GDM1 (cell line): Measurements from ENCODE around the gene SNX9.

Experiments used
- DNase-seq: peaks from one replicate; lab custom pipeline; 2025; lab: John Stamatoyannopoulos, UW

SNX9 gene

DNA sequence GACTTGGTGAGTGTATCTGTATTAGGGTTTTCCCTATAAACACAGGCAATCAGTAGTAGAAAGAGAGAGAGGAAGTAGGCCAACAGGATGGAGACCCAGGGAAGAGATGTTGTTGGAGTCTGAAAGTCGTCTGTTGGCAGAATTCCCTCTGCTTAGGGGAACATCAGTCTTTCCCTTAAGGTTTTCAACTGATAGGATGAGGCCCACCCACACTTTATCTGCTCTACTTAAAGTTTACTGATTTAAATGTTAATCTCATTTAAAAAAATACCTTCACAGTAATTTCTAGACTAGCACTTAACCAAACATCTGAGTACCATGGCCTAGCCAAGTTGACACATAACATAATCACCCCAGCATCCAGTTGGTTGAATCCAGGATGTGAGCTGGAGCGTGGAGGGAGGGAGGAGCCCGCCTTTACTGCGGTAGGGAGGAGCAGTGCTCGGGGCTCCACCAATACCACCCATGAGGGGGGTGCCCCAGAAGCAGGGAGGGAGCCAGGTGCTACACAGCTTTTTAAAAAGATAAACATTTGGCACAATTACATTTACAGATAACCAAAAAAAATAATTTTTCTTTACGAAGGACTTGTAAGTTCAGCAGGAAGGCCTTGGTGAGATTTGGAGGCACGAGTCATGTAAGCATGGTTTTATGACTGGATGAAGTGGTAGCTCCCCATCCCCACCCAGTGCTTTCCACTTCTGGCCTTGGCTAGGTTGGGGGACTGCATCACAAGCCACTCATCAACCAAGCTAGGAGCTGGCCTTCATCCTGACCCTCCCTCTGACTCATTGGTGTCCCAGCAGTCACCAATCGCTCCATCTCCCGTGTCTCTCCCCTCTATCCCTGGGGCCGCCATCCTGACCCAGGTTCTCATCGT, 18.4 kb upstream of the SNX9 start:
- no peak for DNase-seq

GRCh38 chr6:157806131-157806855, 16.8 kb upstream of the SNX9 start:
- DNase-seq: no peak

- no peak for DNase-seq
Observed at GRCh38 chr6:157806856-157807215, 16.2 kb upstream of the SNX9 start.

DNA sequence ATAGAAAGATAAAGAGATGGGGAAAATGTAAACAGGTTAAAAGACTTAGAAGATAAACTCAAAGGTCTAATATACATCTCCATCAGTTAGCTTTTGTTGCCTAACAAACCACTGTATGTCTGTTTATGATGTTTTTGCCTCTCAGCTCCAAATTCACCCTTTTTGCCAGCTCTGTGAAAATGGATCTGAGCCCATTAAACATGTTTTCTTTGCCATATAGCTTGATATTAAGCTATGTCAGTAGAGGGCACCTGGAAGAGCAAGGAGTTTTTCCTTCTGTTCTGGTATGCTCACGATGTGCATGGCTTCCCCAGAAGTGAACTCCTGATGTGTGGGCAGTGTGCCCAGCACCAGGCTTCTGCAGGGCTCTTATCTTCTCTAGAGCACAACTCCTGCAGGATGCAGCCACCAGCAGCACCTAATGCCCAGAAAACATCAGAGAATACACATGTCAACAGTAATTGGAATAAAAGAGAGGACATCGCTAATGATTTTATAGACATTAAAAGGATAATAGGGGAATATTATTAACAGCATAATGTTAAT, 14.6 kb upstream of the SNX9 start:
- DNase-seq: no peak

DNA sequence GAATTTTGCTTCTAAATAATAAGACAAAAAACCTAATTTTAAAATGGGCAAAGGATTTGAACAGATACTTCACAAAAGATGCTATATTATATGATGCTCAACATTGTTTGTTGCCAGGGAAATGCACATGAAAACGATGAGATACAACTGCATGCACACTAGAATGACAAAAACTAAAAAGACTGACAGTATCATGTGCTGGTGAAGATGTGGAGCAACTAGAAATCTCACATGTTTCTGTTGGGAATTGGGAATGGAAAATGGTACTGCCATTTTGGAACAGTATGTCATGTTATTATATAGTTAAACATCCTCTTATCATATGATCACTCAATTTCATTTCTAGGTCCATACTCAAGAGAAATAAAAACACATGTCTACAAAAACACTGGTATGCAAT, 13.4 kb upstream of the SNX9 start:
- DNase-seq: no peak

GRCh38 chr6:157811137-157811475, 11.9 kb upstream of the SNX9 start:
- DNase-seq: no peak

DNA sequence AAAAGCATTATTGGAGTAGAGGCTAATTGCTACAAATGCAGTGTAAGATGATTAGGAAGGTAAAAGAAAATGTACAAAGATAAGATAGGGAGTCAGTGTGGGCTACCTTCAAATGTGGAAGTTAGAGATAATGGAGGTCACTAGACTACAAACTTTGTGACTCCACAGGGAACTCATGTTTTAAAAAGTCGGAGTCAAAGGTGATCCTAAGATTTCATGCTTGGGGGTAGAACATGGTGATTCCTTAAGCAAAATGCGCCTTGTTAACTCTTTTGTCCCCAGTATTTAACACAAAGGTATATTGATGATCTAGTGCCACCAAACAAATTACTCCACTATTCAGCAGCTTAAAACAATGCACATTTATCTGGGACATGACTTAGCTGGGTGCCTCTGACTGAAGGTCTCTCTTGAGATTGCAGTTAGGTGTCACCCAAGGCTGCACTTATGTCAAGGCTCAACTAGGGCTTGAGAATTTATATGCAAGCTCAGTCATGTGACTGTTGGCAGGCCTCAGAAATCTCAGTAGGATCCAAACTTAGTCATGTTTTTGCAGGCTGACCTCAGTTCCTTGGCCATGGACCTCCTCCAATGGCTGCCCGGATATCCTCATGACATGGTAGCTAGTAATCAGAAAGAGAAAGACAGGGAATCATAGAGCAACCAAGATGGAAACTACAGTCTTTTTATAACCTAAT, 11.4 kb upstream of the SNX9 start:
- no peak for DNase-seq

- no peak for DNase-seq
Observed at GRCh38 chr6:157812425-157813171, 10.4 kb upstream of the SNX9 start.

GRCh38 chr6:157813191-157813590, 9.9 kb upstream of the SNX9 start:
- no peak for DNase-seq

- no peak for DNase-seq
Observed at GRCh38 chr6:157813750-157814455, 9.1 kb upstream of the SNX9 start.

DNA sequence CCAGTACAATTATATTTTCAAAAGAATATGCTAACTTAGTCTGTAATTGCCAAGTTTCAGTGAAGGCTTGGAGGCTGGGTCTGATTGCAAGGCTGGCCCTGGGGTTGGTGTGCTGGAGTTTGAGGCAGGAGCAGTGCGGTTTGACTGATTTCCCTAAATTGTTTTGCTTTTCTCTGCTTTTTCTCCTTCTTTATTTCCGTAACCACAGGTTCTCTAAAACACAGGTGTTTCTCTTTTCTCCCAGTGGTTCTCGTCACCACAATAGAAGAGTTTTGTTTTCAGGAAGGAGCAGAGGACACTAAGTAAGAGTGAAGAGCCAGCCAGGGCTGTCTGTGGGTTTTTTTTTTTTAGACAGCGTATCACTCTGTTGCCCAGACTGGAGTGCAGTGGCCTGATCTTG, 8.2 kb upstream of the SNX9 start:
- no peak for DNase-seq

GRCh38 chr6:157821342-157822033, 1.6 kb upstream of the SNX9 start:
- no peak for DNase-seq

DNA sequence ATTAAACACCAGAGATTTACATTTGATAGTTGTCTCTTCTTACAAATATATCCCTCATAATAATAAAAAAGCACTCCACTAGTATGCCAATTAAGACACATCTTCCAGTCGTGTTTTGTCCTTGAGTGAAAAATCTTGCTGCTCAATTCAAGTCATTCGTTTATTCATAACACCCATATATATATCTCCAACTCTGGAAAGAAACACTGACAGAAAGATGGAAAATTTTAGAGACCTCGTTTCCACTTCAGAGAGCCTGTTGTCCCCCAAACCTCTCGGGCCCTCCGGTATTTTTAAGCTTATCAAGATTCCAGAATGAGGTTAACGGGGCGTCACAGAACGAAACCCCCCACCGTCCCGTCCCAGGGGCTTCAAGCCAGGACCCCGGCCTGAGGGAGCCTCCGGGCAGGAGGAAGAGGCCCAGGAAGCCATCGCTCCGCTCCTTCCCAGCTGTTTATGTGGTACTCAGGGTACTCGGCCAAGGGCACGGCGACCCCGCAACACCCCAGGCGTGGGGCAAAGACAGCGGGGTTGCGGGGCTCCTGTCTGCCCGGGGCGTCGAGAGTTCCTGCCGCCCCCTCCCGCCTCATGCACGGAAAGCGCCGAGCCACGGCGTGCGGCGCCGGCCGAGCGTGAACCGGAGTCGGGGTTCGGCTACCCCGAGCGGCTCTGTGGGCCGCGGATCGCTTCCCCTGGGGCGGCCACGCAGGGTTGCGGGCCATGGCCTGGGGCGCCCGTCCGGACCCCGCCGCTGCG, 623 bp upstream of the SNX9 start:
- DNase-seq: no peak

DNA sequence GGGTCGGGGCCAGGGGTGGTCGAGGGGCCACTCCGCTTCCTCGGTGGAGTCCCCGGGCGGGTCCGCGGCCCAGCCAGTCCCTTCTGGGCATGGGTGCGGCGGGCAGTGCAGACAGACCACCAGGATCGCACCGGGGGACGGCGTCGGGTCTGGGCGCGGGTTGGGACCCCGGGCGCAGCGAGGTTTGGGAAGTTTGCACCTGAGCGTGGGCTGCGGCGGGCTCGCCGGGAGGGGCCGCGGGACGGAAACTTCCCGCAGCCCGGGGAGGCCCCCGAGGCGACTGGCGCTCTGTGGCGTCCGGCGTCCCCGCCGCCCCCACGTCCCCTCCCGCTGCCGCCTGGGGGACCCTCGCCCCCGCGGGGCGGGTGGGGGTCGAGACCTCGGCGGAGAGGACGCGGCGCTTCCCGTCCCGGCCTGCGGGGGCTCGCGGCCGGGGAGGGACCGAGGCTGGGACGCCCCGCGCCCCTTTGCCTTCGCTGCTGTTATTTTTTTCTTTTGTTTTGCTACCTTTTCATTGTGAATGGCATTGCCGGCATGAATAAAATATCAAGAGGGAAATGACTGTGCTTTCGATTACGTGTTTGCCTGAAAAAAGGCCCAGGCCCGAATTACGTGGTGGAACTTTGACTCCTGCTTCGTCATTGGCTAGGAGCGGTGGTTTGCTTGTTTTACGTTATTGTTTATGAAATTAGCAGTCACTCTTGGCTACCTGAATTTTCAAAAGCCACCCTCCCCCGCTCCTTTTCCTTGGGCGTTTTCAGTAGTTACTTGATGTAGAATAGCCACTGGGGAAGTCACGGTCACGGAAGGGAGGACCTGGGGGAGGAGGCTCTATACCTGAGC, 703 bp downstream of the SNX9 start:
- no peak for DNase-seq

DNA sequence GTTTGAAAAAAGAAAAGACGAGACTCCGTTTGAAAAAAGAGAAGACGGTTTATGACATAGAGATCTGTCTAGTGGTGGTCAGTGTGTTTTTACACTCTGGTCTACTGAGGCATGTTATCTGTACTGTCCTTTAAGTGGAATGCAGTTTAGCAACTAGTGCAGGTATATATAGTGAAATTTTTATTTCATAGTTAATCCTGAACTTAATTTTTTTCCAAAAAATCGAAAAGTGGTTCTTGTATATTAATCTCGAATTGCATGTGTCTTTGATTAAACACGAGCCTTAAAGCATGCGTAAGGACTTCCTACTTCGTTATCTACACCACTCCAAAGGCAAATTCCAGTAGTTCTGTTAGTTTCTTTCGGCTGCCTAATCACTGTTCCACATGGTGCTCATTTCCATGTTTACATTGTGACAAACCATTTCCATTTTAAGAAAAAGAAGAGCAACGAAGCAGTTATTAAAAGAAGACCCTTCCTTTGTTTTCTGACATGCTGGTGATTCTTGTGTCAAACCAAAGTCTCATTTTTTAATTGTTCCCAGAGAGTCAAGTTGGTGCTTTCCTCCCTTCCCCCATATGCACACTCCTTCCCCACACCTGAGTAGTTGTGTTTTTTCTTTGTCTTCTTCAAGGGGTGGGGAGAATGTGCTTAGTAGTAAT, 2.3 kb downstream of the SNX9 start:
- no peak for DNase-seq

- DNase-seq: no peak
Observed at GRCh38 chr6:157830354-157831017, 7.4 kb downstream of the SNX9 start.

DNA sequence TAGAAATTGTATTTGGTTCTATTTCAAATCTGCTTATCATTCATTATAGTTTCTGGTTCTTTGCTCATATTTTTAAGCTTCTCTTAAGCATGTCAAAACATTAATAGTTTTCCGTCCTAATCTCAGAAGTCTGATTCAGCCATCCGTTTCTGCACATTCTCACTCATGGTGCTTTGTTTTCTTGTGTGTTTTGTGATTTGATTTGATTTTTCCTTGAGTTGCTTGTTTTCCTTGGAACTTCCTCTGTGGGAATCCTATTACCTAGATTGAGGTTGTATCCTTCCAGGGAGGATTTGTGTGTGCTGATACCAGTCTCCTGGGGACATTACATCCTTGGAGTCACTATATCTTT, 7.9 kb downstream of the SNX9 start:
- DNase-seq: no peak
